Calu3 (cell line): ENCODE measurements around the gene SLIT3. TPM values are rescaled to one million over a fixed set of nuclear protein-coding genes. Genes with fewer than 3 reads are reported as not detected.

Experiments used
- BruUV-seq: library from RNA; stranded (reverse); fragments of 400-500 nt; replicated peaks from 2 replicates; lab custom pipeline; 2021; lab: Mats Ljungman, UMichigan
- CTCF ChIA-PET: fragments of 300-600 bp; sonication (Branson Sonifier 250); formaldehyde crosslinking; loops from one replicate; lab custom pipeline; 2022; ENCODE audit warnings: antibody characterized with exemption; lab: Charles Lee
- DNase-seq: peaks from one replicate; pipeline ENCODE4 v3.0.0; 2022
- H3K27ac Mint-ChIP-seq: one replicate; pipeline ENCODE4 v1.8.0; 2022; ENCODE audit warnings: mixed read lengths; ENCODE audit not compliant: unreplicated experiment
- H3K27me3 Mint-ChIP-seq: one replicate; pipeline ENCODE4 v1.8.0; 2022; ENCODE audit warnings: mixed read lengths; ENCODE audit not compliant: unreplicated experiment
- H3K36me3 Mint-ChIP-seq: one replicate; pipeline ENCODE4 v1.8.0; 2022; ENCODE audit warnings: mild to moderate bottlenecking, moderate library complexity, mixed read lengths; ENCODE audit not compliant: insufficient read depth, unreplicated experiment
- H3K4me1 Mint-ChIP-seq: one replicate; pipeline ENCODE4 v1.8.0; 2022; ENCODE audit warnings: mild to moderate bottlenecking, low read depth, mixed read lengths; ENCODE audit not compliant: unreplicated experiment
- H3K4me3 Mint-ChIP-seq: one replicate; pipeline ENCODE4 v1.8.0; 2022; ENCODE audit warnings: mild to moderate bottlenecking, low read depth, moderate library complexity, mixed read lengths; ENCODE audit not compliant: unreplicated experiment
- H3K9me3 Mint-ChIP-seq: one replicate; pipeline ENCODE4 v1.8.0; 2022; ENCODE audit warnings: low read depth, mixed read lengths; ENCODE audit not compliant: unreplicated experiment
- CTCF ChIP-seq: fragments of 200-600 bp; IDR thresholded peaks from one replicate; pipeline ENCODE4 v1.8.0; 2022; ENCODE audit warnings: antibody characterized with exemption; ENCODE audit not compliant: unreplicated experiment
- intact Hi-C: fragments of 100-400 bp; cut with micrococcal nuclease; formaldehyde crosslinking; loops from one replicate; pipeline ENCODE4 v1.10.0; 2022; ENCODE audit not compliant: unreplicated experiment
- total RNA-seq: library from RNA; stranded (reverse); gene quantifications from 2 replicates; pipeline ENCODE4 v1.2.3, GENCODE V29; 2022

The SLIT3 gene
- total RNA-seq, 1 experiment from 2014 or later: not detected

DNA sequence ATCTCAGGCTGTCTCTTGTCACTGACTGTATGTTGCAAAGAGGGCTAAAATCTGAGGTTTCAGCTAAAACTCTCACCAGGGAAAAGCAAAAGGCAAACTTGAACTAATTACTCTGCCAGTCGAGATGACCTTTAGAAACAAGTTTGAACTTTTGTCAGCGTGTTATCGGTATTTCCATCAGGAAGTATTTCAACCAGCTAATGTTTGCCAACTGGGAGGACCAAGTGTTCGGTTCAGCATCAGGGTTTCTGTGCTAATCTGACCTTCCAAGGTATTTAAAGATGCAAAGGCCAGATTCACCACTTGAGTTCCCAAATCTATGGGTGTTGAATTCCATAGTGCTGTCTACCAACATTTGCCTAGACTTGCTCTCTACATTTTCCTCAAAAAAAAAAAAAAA is 230.5 kb downstream of the SLIT3 start:
- CTCF ChIA-PET: no interaction called here
- BruUV-seq: no TSS peak
- no peaks in the 10 kb centered on the region for H3K4me1 Mint-ChIP-seq
- DNase-seq: no peak
- H3K27me3 Mint-ChIP-seq: peaks cover 54% of the 10 kb centered on the region
- no peak overlapping the region for H3K4me3 Mint-ChIP-seq
- H3K36me3 Mint-ChIP-seq: no peaks in the 10 kb centered on the region
- TF ChIP-seq CTCF: no peak
- intact Hi-C loops: no loop called here
- no peak overlapping the region for H3K27ac Mint-ChIP-seq
- H3K9me3 Mint-ChIP-seq: no peaks in the 10 kb centered on the region

DNA sequence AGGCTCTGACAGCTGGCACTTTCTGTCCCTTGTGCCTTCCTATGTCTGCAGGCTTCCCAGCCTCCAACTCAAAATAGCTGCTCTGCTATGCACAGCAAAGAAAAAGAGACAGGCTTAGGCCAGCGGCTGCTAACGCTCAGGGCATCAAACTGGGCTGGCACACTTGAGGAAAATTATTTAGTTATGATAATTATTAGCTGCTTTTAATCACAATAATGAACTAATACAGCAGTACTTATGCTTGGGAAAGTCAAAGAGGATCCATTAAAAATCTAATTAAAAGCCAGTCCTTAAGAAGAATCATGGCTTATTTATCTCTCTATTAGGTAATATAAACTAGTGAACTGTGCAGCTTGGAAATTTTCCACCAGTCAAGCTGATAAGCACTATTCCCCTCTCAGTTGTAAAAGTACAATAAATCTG is 233.2 kb downstream of the SLIT3 start:
- CTCF ChIA-PET: no interaction called here
- Mint-ChIP-seq H3K9me3 (no peaks in the 10 kb centered on the region), H3K36me3 (no peaks in the 10 kb centered on the region), H3K27me3 (peaks cover 56% of the 10 kb centered on the region), H3K27ac (no peak overlapping the region), H3K4me3 (no peak overlapping the region), H3K4me1 (no peaks in the 10 kb centered on the region)
- intact Hi-C loops: no loop called here
- TF ChIP-seq CTCF: no peak
- BruUV-seq: no TSS peak
- no peak for DNase-seq

DNA sequence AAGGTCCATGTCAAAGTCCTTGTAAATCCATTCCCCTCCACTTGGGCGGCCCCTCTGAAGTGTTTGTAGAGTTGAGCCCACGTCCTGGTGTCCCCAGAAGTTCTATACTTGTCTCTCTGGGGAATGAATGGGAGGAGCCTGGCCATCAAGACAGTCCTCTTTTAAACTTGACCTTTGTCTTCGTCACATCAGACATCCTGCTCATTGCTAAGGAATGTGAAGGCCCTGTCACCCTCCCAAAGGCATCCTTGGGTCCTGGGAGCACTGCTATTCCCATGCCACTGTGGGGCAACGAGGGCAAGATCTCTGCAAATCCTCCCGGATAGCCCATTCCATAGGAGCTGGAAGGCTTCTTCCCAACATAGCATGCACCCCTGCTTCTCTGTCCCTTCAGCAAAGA is 235.5 kb downstream of the SLIT3 start:
- no peaks in the 10 kb centered on the region for H3K9me3 Mint-ChIP-seq
- DNase-seq: no peak
- CTCF ChIA-PET: no interaction called here
- no peak overlapping the region for H3K27ac Mint-ChIP-seq
- TF ChIP-seq CTCF: no peak
- intact Hi-C loops: no loop called here
- no TSS peak for BruUV-seq
- H3K4me1 Mint-ChIP-seq: no peaks in the 10 kb centered on the region
- peaks cover 51% of the 10 kb centered on the region for H3K27me3 Mint-ChIP-seq
- H3K4me3 Mint-ChIP-seq: no peak overlapping the region
- no peaks in the 10 kb centered on the region for H3K36me3 Mint-ChIP-seq

DNA sequence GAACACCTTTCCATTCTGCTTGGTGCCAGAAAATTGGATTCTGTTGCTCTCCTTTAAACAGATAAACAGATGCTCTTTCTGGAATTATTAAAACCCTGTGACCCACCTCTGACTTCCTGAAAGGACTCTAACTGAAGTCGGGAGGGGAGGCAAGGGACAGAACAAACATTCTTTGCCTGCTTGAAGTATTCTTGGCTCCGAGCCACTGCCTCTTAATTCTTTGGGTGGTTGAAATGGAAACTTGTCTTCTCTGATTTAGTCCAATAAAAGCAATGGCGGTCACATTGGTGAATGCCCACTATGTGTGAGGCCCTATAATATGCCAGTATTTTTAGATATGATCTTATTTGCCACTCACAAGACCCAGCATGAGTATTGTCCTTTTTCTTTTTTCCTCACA is 236.8 kb downstream of the SLIT3 start:
- DNase-seq: no peak
- intact Hi-C loops: no loop called here
- no peaks in the 10 kb centered on the region for H3K36me3 Mint-ChIP-seq
- no TSS peak for BruUV-seq
- no peaks in the 10 kb centered on the region for H3K4me1 Mint-ChIP-seq
- H3K27ac Mint-ChIP-seq: no peak overlapping the region
- no peak overlapping the region for H3K4me3 Mint-ChIP-seq
- peaks cover 38% of the 10 kb centered on the region for H3K27me3 Mint-ChIP-seq
- H3K9me3 Mint-ChIP-seq: no peaks in the 10 kb centered on the region
- CTCF ChIA-PET: no interaction called here
- no peak for TF ChIP-seq CTCF
